NT2/D1 (cell line): Measurements from ENCODE around the gene PGK1.

Source experiments
- DNase-seq: peaks from one replicate; pipeline ENCODE4 v3.0.0-alpha.2; 2011; ENCODE audit warnings: low read depth, low spot score
- H3K27me3 ChIP-seq: 2 replicates; pipeline ENCODE4 v1.6.0; 2011; ENCODE audit warnings: mild to moderate bottlenecking; ENCODE audit not compliant: insufficient read length, insufficient read depth
- H3K36me3 ChIP-seq: 2 replicates; pipeline ENCODE4 v1.6.1; 2011; ENCODE audit warnings: mild to moderate bottlenecking, low read length, mixed read lengths; ENCODE audit not compliant: insufficient read depth, insufficient read length
- H3K4me1 ChIP-seq: 2 replicates; pipeline ENCODE4 v1.5.1; 2011; ENCODE audit not compliant: insufficient read depth, insufficient read length
- H3K4me3 ChIP-seq: 2 replicates; pipeline ENCODE4 v1.5.1; 2011; ENCODE audit warnings: low read depth; ENCODE audit not compliant: insufficient read length
- H3K9ac ChIP-seq: 2 replicates; pipeline ENCODE4 v1.6.0; 2011; ENCODE audit warnings: low read depth; ENCODE audit not compliant: insufficient read length
- H3K9me3 ChIP-seq: 2 replicates; pipeline ENCODE4 v1.5.1; 2011; ENCODE audit warnings: mild to moderate bottlenecking, low read length; ENCODE audit not compliant: insufficient read depth
- SUZ12 ChIP-seq: IDR thresholded peaks from 2 replicates; pipeline ENCODE4 v1.6.1; 2011; ENCODE audit not compliant: insufficient read length, insufficient read depth; ENCODE audit errors: extremely low read depth
- YY1 ChIP-seq: IDR thresholded peaks from 2 replicates; pipeline ENCODE4 v1.6.1; 2011; ENCODE audit not compliant: insufficient read length, insufficient read depth
- ZNF274 ChIP-seq: IDR thresholded peaks from 2 replicates; pipeline ENCODE4 v1.6.1; 2011; ENCODE audit warnings: mild to moderate bottlenecking, low read depth, low read length

Gene PGK1

GRCh38 chrX:78104447-78105176 lies 564 bp downstream of the PGK1 start:
- peak overlapping the region; percentile 99 for H3K4me3 ChIP-seq
- H3K9ac ChIP-seq, result peak overlapping the region; percentile 99
- peaks cover 34% of the 10 kb centered on the region for H3K36me3 ChIP-seq
- TF ChIP-seq ZNF274 (no peak), YY1 (no peak), SUZ12 (no peak)
- no peaks in the 10 kb centered on the region for H3K4me1 ChIP-seq
- no peak for DNase-seq
- H3K27me3 ChIP-seq, result no peaks in the 10 kb centered on the region
- no peaks in the 10 kb centered on the region for H3K9me3 ChIP-seq

GRCh38 chrX:78105944-78106650 lies 2.0 kb downstream of the PGK1 start:
- TF ChIP-seq SUZ12, result no peak
- no peak for TF ChIP-seq ZNF274
- TF ChIP-seq YY1, result no peak
- H3K9me3 ChIP-seq, result no peaks in the 10 kb centered on the region
- no peak for DNase-seq
- H3K27me3 ChIP-seq, result no peaks in the 10 kb centered on the region
- H3K4me1 ChIP-seq, result peaks cover under 1% of the 10 kb centered on the region
- H3K9ac ChIP-seq, result peak overlapping the region; percentile 15
- peak overlapping the region; percentile 99 for H3K4me3 ChIP-seq
- H3K36me3 ChIP-seq, result peaks cover 48% of the 10 kb centered on the region

GRCh38 chrX:78106651-78106986 lies 2.6 kb downstream of the PGK1 start:
- no peak for DNase-seq
- Histone ChIP-seq H3K4me1 (peaks cover 2% of the 10 kb centered on the region), H3K4me3 (peak overlapping the region; percentile 9), H3K36me3 (peaks cover 53% of the 10 kb centered on the region), H3K9ac (no peak overlapping the region), H3K9me3 (no peaks in the 10 kb centered on the region), H3K27me3 (no peaks in the 10 kb centered on the region)
- TF ChIP-seq SUZ12 (no peak), YY1 (no peak), ZNF274 (no peak)

GRCh38 chrX:78109458-78109857 lies 5.4 kb downstream of the PGK1 start:
- DNase-seq, result no peak
- H3K27me3 ChIP-seq, result no peaks in the 10 kb centered on the region
- H3K9me3 ChIP-seq, result no peaks in the 10 kb centered on the region
- peaks cover 81% of the 10 kb centered on the region for H3K36me3 ChIP-seq
- peaks cover 2% of the 10 kb centered on the region for H3K4me1 ChIP-seq
- no peak overlapping the region for H3K4me3 ChIP-seq
- no peak overlapping the region for H3K9ac ChIP-seq
- TF ChIP-seq ZNF274, result no peak
- no peak for TF ChIP-seq SUZ12
- TF ChIP-seq YY1, result no peak

- Histone ChIP-seq H3K4me3 (no peak overlapping the region), H3K9me3 (no peaks in the 10 kb centered on the region), H3K27me3 (no peaks in the 10 kb centered on the region), H3K4me1 (peaks cover 2% of the 10 kb centered on the region), H3K9ac (no peak overlapping the region), H3K36me3 (peaks cover 84% of the 10 kb centered on the region)
- DNase-seq, result no peak
- TF ChIP-seq ZNF274 (no peak), SUZ12 (no peak), YY1 (no peak)
These were observed 7.3 kb downstream of the PGK1 start for GRCh38 chrX:78111140-78111931.

- Histone ChIP-seq H3K36me3 (peaks cover 99% of the 10 kb centered on the region), H3K9ac (no peak overlapping the region), H3K4me1 (no peaks in the 10 kb centered on the region), H3K4me3 (no peak overlapping the region), H3K9me3 (no peaks in the 10 kb centered on the region), H3K27me3 (no peaks in the 10 kb centered on the region)
- TF ChIP-seq ZNF274 (no peak), YY1 (no peak), SUZ12 (no peak)
- DNase-seq, result no peak
These were observed 12.3 kb downstream of the PGK1 start for GRCh38 chrX:78116365-78116764.

- Histone ChIP-seq H3K9ac (no peak overlapping the region), H3K9me3 (no peaks in the 10 kb centered on the region), H3K4me1 (no peaks in the 10 kb centered on the region), H3K36me3 (peaks cover 99% of the 10 kb centered on the region), H3K27me3 (no peaks in the 10 kb centered on the region), H3K4me3 (no peak overlapping the region)
- no peak for TF ChIP-seq YY1
- TF ChIP-seq ZNF274, result no peak
- no peak for TF ChIP-seq SUZ12
- no peak for DNase-seq
These were observed 12.7 kb downstream of the PGK1 start for GRCh38 chrX:78116766-78117165.
